Activated CD4-positive, alpha-beta T cell treated with anti-CD3 and anti-CD28 coated beads for 4 hours (primary cell): ENCODE measurements around the gene POC1A.

Source experiments
- DNase-seq, 2 donors: peaks; one replicate each; pipeline ENCODE4 v3.0.0-alpha.2; 2020

Gene POC1A

GRCh38 chr3:52099001-52099401, 55.2 kb downstream of the POC1A start:
- no peak for DNase-seq

DNA sequence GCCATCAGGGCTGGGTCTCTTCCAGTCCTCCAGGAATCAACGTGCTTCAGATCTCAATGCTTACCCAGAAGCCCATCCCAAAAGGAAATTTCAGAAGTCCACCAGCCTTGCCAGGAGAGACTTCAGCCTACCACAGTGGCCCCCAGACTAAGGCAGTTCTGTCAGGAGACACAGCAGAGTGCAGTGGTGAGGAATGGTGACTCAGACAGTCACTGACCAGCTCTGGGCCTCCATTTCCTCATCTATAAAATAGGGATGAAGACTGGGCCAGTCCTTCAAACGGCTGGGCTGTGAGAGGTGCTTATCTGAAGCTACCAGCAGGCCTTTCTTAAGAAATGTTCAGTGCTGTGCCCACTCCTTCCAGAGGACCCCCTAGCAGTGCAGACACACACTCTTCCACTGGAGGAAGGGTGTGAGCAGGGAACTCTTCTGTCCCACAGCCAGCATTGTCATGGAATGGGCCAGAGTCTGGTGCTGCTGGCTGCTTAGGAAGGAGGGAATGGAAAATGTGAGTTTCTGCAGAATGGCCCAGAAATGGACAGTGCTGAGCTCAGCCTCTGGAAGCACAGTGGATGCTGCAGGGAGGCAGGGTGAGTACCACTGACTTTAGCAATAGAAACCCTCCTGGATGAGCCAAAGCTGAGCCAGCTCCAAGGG, 56.2 kb downstream of the POC1A start:
- DNase-seq = no peak

DNA sequence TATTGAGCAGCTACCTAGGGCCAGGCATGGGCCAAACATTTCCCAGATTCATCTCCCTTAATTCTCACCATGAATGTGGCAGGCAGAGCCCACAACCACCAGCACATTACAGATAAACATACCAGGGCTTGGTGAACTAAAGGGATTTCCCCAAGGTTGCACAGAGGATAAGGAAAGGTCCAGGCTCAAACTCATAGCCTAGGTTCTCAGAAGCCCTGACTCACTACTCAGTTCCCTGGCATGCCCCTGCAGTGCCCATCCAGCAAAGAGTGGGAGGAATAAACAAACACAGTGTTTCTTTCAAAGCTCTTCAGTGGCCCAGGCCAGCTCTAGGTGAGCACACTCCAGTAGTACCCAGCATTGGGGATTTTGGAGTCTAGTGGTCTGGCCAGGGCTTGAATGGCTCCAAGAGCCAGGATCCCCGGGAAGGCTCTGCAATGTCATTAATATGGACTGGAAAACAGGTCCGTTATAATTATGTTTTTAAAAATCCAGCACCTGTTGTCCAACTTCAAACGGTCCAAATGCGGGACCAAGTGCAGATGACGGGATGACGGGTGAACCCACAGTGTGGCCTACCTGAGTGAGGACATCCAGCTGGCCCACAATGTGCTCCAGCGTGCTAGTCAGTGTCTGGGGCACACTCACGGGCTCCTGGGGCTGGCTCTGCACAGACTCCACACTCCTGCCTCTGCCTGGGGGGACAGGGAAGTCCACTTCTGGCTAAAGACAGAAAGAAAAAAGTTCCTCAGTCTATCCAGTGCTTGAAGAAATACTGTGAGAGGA, 58.0 kb downstream of the POC1A start:
- no peak for DNase-seq

DNA sequence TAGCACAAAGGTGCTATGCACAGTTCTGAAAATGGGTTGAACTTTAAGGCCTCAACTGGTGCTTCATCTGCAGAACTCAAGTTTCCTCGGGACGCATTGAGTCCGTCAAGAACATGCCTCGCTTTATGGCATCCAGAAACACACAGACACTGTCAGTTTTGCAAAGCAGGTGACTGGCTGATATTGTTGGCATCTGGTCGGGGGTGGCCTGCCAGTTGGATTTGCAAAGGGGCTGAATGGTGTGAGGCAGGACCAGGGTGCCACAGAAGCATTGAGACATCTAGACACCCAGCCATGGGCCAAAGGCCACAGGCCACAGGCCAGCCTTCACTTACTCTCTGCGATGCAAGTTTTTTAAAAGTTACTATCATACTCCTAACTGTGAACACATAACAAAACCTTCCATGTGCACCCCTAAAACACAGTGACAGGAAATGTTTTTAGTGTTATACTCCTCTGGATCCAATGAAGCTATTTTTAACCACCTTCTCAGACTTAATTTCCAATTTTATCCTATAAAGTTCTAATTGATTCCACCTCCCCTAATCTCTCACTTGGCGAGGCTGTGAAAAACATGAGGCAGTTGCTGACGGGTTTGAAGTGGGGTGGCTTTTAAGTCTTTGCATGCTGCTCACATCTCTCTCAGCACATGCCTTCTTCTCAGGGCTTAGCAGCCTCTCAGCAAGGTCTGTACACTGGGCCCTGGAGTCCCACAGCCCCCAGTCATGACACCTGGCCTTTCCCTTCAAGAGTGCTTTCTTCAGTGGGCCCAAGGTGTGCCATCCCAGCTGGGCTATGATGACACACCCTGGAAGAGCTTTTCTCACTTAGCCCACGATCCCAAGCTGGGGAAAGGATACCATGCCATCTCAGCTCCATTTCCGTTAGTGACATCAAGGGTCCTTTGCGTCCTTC, 59.4 kb downstream of the POC1A start:
- no peak for DNase-seq

GRCh38 chr3:52093756-52094545, 60.3 kb downstream of the POC1A start:
- DNase-seq = no peak

DNA sequence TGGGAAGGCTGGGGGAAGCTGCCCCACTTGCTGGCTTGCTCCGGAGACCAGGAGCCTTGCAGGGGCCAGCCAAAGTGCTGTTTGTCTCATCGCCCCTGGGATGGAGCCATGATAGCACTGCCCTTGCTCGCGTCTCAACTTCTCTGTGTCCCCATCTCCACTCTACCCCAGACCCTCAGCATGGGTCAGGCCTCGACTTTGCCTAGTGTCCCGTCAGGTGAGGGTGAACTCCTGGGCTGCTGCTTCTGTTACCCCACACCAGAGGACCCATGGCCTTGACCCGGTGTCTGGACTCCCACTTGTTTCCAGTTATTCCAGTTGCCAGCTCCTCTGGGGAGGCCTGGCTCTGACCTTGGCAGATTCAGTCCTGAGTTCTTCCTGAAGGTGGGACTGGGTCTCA, 61.3 kb downstream of the POC1A start:
- no peak for DNase-seq

- DNase-seq = no peak
Observed at GRCh38 chr3:52092271-52092660, 62.0 kb downstream of the POC1A start.

- DNase-seq = no peak
Observed at GRCh38 chr3:52091586-52092270, 62.5 kb downstream of the POC1A start.

DNA sequence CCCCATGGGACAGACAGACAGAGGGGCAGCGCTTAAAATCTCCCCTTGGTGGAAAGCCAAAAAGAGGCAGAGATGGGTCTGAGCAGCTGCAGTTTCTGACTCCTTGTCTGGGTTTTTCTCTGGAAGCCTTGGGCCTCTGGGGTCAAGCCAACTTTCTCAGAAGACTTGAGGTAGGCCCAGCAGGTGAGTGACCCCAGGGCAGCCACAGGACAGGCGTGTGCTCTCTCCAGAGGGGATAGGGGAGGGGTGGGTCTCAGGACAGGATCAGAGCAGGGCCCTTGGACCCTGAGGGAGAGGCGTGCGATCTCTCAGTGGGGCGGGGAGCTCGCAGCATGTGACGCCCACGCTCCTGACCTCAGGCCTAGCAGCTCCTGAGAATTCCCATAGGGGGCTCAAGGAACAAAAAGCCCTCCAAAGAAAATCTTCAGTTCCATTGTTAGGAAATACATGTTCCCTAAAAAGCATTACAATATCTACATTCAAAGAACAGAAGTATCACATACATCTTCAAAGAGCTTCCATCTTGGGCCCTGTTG, 63.2 kb downstream of the POC1A start:
- DNase-seq = no peak

GRCh38 chr3:52090131-52090932, 63.9 kb downstream of the POC1A start:
- no peak for DNase-seq

GRCh38 chr3:52089691-52090090, 64.5 kb downstream of the POC1A start:
- no peak for DNase-seq

GRCh38 chr3:52088445-52089367, 65.5 kb downstream of the POC1A start:
- no peak for DNase-seq

DNA sequence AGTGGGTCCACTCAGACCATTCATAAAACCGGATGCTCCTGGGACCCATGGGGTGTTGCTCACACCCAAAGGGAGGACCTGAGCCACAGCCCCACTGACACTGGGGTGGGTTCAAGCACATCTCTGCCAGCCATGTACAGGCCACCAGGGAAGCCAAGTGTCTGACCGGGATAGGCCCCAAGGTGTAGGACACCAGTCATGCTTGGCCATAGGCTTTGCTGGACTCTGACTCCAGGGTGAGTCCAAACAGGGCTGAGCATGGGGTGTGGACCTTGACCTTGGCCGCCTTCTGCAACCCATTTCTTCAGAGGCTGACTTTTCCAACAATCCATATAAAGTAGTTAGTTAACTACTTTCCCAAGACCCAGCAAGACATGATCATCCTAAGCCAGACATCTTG, 66.5 kb downstream of the POC1A start:
- DNase-seq = no peak

GRCh38 chr3:52086976-52087663, 67.1 kb downstream of the POC1A start:
- DNase-seq = no peak

GRCh38 chr3:52086461-52086860, 67.8 kb downstream of the POC1A start:
- no peak for DNase-seq

DNA sequence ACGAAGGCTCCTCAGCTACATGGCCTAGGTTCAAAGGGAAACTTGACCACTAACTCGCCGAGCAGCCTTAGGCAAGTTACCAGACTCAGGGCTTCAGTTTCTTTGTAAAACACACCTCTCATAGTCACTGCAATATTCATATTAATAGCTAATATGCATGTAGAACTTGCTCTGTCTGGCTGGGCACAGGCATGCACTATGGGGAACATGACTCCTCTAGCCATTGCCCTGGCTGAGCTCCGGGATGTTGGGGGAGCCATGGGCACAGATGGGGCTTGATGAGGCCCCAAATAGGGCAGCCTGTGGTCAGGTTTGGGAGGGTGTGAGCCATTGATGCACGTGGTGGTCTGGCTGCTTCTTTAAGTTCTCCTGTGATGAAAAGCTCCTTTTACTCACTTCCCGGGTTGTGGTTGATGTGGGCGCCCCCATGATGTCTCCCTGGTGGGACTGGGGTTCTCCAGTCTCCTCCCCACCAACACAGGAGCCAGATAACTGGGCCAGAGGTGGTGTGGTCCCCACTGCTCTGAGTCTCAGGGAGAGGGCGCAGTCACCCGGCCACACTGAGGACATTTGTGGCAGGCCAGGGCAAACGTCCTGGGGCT, 68.4 kb downstream of the POC1A start:
- no peak for DNase-seq

- DNase-seq = no peak
Observed at GRCh38 chr3:52084954-52085680, 69.1 kb downstream of the POC1A start.
